OCI-M2 (cell line): ENCODE measurements around the gene SCAANT1.

Source experiments
- DNase-seq: peaks from one replicate; lab custom pipeline; 2025; ENCODE audit not compliant: unreplicated experiment; lab: John Stamatoyannopoulos, UW

SCAANT1 gene

DNA sequence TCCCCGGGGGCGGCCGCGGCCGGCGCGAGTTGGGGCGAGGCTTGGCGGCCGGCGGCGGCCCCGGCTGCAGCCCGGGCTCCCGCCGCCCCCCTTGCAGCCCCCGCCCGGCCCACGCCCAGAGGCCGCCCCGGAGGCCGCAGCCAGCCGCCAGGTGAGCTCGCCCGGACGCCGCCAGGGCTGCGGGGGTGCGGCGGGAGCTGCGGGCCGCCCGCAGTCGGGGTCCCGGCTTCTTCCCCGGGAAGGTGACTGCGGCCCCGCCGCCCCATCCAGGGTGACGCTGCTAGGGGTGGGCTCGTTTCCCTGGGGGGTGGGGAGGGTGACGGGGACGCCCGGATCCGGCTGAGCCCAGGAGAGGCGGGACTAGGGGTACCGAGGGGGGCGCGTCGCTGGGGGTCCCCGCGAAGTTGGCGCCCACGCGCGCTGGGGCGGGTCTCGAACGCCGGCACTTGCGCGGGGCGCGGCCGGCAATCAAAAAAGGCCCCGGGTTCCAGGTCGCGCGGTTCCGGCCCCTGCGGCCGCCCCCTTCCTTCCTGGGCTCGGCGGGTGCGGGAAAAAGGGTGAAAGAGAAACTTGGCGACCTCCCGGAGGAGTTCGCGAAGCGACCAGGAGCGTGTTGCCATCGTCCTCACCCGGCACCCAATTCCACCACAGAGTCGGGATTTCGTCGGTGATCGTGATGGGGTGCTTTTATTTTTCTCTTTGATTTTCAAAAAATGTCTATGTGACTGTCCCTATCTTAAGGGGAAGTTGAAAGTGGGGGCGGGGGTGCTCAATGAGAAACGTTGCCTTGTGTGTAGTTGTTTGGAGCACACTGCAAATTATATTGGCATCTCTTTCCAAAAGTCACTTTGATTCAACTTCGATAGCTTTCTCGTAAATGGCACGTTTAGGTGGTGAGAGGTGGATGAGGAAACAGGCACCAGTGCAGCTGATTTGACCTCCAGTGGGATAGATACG is 47.9 kb downstream of the SCAANT1 start:
- DNase-seq: no peak

DNA sequence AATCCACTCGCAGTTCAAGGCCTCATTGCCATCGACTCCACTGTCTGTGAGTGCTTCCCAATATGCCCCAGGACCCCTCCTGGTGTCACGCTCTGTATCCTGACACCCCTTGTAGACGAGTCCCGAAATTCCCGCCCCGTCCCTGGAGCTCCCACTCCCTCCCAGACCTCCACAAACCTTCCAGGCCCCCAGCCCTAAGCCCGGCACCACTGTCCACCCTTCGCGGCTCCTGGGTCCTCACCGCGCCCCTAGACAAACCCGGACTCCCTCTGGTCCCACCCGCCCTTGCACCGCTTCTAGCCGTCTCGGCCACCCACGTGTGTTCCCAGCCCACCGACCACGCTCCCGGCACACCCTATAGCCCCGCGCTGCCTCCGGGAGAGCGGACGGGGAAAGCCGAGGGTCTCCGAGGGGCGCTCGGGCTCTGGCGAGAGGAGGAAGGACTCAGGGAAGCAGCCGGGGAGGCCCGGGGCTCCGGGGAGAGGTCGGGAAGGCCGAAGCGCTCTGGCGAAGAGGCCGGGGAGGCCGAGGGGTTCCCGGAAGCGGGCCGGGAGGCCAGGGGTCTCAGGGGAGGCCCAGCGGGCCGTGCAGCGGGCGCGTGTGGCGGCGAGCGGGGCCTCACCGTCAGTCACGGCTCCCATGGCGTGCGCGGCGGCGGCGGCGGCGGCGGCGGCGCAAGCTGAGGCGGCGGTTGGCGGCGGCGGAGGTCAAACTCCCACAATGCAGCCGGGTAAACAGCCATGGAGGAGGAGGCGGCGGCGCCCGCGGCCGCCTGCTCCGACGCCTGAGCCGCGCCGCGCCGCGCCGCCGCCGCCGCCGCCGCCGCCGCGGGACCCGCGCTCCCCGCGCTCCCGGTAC is 48.8 kb downstream of the SCAANT1 start, which contains the start of the genes ATXN7 and THOC7:
Gene ATXN7 (plus strand): TSS at position 718 of the 858 bp plus-strand sequence. CDS start 48,732 bp downstream, outside the sequence.
Gene THOC7 (minus strand): TSS at position 656 of the 858 bp plus-strand sequence. CDS start 15 bp downstream, at position 641.
- DNase-seq: no peak

DNA sequence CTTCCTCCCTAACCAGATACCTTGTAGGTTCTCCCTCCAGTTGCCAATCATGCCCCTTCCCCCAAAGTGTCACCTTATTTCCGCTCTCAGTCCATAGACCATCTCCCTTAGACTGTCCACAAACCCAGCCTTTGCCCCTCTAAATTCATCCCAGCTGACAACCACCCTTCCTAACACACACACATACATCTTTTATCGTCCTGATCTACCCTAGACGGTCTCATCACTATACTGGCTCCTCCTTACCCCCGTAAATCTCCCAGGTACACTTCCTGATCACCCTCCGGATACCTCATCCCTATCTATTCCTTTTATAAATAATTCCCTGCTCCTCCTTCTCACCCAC is 49.4 kb downstream of the SCAANT1 start:
- no peak for DNase-seq
